Activated CD4-positive, alpha-beta T cell treated with anti-CD3 and anti-CD28 coated beads, Interleukin-2, amount 10 ng/mL, durations not matched to agents 7 days and 5 days (primary cell): ENCODE measurements around the gene EVX1. TPM values are rescaled to one million over a fixed set of nuclear protein-coding genes. Genes with fewer than 3 reads are reported as not detected.

ENCODE experiments used
- CTCF ChIA-PET: fragments of 350-600 bp; sonication (Branson Sonifier 250); formaldehyde crosslinking; loops from one replicate; lab custom pipeline; 2021; ENCODE audit warnings: antibody characterized with exemption; lab: Charles Lee
- POLR2A ChIA-PET: fragments of 350-600 bp; sonication (Branson Sonifier 250); formaldehyde crosslinking; loops from one replicate; lab custom pipeline; 2021; ENCODE audit warnings: antibody characterized with exemption; lab: Charles Lee
- DNase-seq: peaks from one replicate; pipeline ENCODE4 v3.0.0-alpha.2; 2020
- H3K27ac Mint-ChIP-seq: one replicate; pipeline ENCODE4 v1.8.0; 2021; ENCODE audit warnings: mild to moderate bottlenecking, moderate library complexity, mixed read lengths
- H3K27me3 Mint-ChIP-seq: one replicate; pipeline ENCODE4 v1.8.0; 2021; ENCODE audit warnings: mixed read lengths
- H3K36me3 Mint-ChIP-seq: one replicate; pipeline ENCODE4 v1.8.0; 2021; ENCODE audit warnings: low read depth, mixed read lengths
- H3K4me1 Mint-ChIP-seq: one replicate; pipeline ENCODE4 v1.8.0; 2021; ENCODE audit warnings: mixed read lengths
- H3K4me3 Mint-ChIP-seq: one replicate; pipeline ENCODE4 v1.8.0; 2021; ENCODE audit warnings: mild to moderate bottlenecking, moderate library complexity, mixed read lengths
- H3K9me3 Mint-ChIP-seq: one replicate; pipeline ENCODE4 v1.8.0; 2021; ENCODE audit warnings: mixed read lengths
- total RNA-seq, 2 experiments: library from RNA; stranded (reverse); gene quantifications; one replicate each; pipeline ENCODE4 v1.2.3, GENCODE V29; 2021

The EVX1 gene
- not detected for total RNA-seq

DNA sequence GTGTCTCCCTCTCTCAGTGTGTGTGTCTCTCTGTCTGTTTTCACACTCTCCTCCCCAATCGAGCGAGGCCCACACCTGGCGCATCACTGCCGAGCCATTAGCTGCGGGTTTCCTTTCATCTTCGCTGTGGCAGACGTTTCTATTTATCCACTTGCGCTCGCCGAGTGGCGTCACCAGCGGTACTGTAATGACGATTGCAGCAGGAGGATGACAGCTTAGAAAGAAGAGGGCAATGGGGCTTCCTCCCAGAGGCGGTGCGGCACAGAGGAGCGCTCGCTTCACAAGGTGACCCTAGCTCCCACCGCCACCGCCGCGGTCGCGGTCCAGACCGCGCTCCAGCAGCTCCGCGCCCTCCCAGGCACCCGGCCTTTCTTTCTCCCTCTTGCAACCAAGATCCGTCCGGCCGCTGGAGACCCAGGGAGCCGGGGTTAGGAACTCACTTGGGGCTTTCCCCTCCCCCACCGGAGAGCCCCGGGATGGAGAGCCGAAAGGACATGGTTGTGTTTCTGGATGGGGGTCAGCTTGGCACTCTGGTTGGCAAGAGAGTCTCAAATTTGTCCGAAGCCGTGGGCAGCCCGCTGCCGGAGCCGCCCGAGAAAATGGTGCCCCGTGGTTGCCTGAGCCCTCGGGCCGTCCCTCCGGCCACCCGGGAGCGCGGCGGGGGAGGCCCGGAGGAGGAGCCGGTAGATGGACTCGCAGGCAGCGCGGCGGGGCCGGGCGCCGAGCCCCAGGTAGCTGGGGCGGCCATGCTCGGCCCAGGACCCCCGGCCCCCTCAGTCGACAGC is at the start of gene EVX1:
Gene EVX1 (plus strand): TSS at position 248 of the 785 bp plus-strand sequence. CDS start 229 bp downstream, at position 477.
- POLR2A ChIA-PET: no interaction called here
- peak within 1 kb of the TSS; percentile 43 for H3K4me3 Mint-ChIP-seq
- CTCF ChIA-PET: interaction anchor here (0.6 to 1.9 kb wide), 9 partner anchors 10 to 148 kb away, joined by 3 to 6 read pairs (median 3); partner anchors contain the start of genes HOXA13 and HOXA9
- no peak within 1 kb of the TSS for H3K27ac Mint-ChIP-seq
- peaks cover 8% of the 10 kb centered on the region for H3K4me1 Mint-ChIP-seq
- H3K9me3 Mint-ChIP-seq: no peaks in the 10 kb centered on the region
- no peak for DNase-seq
- H3K36me3 Mint-ChIP-seq: peaks cover 4% of the 10 kb centered on the region
- H3K27me3 Mint-ChIP-seq: peaks cover 90% of the 10 kb centered on the region

DNA sequence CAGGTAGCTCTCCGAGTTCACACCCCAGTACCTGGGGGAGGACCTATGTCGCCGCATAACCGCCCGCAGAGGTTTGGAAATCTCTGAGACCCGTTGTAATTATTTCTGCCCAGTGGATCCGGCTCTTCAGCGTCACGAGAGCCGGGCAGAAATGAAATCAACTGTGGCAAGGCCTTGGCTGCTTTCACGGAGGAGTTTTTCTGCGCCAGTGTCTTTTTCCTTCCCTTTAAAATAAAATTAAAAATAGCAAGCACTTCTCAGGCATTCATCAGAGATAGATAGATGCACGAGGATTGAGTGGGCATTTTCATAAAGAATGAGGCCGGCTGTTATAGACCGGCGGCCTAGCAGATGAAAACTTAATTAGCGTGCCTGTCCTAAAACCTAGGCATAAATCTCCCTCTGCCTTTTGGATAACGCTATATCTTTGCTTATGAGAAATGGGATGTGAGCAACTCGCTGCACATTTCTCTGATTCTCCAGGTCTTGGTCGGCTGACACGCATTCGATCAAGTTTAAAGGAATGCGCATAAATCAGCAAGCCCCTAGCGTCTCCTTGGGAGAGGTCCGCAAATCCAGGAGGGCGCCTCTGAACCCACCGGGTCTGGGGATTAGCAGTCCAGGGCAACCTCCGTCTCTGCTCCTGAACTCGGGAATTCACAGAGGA is 49.1 kb upstream of the EVX1 start:
- Mint-ChIP-seq H3K27me3 (peaks cover 88% of the 10 kb centered on the region), H3K27ac (no peak overlapping the region), H3K4me1 (peaks cover 20% of the 10 kb centered on the region), H3K4me3 (no peak overlapping the region), H3K9me3 (no peaks in the 10 kb centered on the region), H3K36me3 (peaks cover 5% of the 10 kb centered on the region)
- CTCF ChIA-PET: interaction anchor here (2.3 kb wide), 1 partner anchor 32 kb away, joined by 8 read pairs; no protein-coding TSS in a partner anchor
- no peak for DNase-seq
- POLR2A ChIA-PET: no interaction called here

DNA sequence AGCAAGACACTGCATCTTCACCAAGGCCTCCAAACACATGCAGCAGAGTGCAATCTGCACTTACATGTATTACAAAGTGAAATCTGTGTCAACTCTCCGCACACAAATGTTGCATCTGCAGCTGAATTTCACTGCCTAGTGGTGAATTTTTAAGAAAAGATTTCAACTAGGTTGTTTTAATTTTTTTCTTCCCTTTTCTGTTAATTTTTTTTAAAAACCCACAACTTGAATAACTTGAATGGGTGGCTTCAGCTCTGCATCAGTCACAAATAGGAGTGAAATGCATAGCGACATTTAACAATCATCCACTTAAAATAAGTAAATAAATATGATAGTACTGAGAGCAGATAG is 48.6 kb upstream of the EVX1 start:
- Mint-ChIP-seq H3K36me3 (peaks cover 2% of the 10 kb centered on the region), H3K9me3 (no peaks in the 10 kb centered on the region), H3K4me1 (peaks cover 16% of the 10 kb centered on the region), H3K27me3 (peaks cover 89% of the 10 kb centered on the region), H3K4me3 (no peak overlapping the region), H3K27ac (no peak overlapping the region)
- no peak for DNase-seq
- CTCF ChIA-PET: interaction anchor here (1.2 kb wide), 1 partner anchor 40 kb away, joined by 3 read pairs; no protein-coding TSS in a partner anchor
- POLR2A ChIA-PET: no interaction called here

- no peak overlapping the region for H3K27ac Mint-ChIP-seq
- H3K4me1 Mint-ChIP-seq: peaks cover 9% of the 10 kb centered on the region
- POLR2A ChIA-PET: no interaction called here
- CTCF ChIA-PET: interaction anchor here (1.2 to 2.5 kb wide), 4 partner anchors 9 to 725 kb away, joined by 3 to 18 read pairs (median 4); partner anchors contain the start of gene HOXA11
- no peaks in the 10 kb centered on the region for H3K9me3 Mint-ChIP-seq
- no peaks in the 10 kb centered on the region for H3K36me3 Mint-ChIP-seq
- peaks cover 86% of the 10 kb centered on the region for H3K27me3 Mint-ChIP-seq
- no peak for DNase-seq
- H3K4me3 Mint-ChIP-seq: no peak overlapping the region
Measured at GRCh38 chr7:27194686-27195379, 47.8 kb upstream of the EVX1 start.

DNA sequence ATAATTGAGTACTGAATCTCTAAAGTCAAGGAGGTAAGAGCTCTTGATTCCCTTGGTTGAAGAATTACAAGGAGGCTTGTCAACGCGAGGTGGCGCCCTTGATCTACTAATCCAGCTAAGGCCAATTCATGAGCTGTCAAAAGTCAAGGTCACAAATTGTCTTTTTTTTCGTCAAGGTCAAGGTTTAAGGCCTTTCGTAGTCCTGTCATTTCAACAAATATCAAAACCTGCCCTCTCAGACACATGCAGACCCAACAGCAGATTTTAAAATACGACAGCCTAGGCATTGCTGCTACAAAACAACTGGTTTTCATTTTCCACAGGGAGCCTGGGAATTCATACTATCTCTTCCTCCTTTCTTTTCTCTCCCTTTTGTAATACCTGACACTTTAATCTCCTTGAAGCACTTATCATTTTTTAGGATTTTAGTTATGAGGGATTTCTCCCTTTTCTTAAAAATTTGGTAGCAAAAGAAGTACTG is 46.3 kb upstream of the EVX1 start:
- ChIA-PET POLR2A (interaction anchor here (0.7 kb wide), 1 partner anchor 10 kb away, joined by 3 read pairs; no protein-coding TSS in a partner anchor), CTCF (interaction anchor here (0.5 to 2.5 kb wide), 16 partner anchors 8 to 825 kb away, joined by 3 to 18 read pairs (median 3); partner anchors contain the start of genes EVX1, HOXA11 and HOXA3)
- Mint-ChIP-seq H3K27me3 (peaks cover 84% of the 10 kb centered on the region), H3K4me3 (no peak overlapping the region), H3K4me1 (peaks cover 16% of the 10 kb centered on the region), H3K36me3 (no peaks in the 10 kb centered on the region), H3K9me3 (no peaks in the 10 kb centered on the region), H3K27ac (no peak overlapping the region)
- DNase-seq: peak; percentile 86

DNA sequence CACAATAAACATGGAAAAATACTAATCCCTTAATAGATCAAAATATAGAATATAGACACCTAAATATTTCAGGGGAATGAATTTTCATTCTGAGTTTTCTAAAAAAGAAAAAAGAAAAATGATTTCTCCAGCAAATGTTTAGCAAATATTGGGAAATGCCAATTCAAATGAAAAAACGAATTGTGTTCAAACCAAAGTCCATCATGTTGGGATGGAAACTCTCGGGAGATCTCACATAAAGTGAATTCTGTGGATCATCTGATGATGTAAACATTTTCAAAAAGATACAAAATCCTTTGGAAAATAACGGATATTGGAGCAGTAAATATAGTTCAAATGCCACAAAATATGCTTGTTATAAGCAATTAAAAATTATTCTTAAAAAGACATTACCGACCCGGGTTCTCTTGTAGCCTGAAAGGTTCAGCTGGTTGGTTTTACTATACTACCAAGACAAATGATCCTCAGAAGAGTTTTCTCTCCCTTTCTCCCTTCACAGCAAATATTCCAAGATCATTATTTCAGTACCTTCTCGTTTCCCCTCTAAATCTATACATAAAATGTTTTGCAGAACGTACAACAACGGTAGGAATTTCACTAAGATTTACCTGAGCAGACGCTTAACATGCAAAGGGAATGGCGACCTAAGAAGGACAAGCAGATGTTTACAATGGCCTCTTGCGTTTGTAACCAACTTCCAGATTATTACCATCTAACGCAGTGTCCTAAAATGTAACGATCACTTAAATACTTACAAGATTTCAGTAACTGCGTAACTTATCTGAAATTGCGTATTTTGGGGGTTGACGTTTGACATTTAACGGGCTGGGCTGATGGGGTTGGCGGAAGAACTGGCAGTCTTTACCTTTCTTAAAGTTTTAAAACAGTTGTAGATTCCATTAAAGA is 45.2 kb upstream of the EVX1 start:
- no peak for DNase-seq
- Mint-ChIP-seq H3K4me3 (no peak overlapping the region), H3K9me3 (no peaks in the 10 kb centered on the region), H3K4me1 (peaks cover 16% of the 10 kb centered on the region), H3K27ac (peak overlapping the region; percentile 4), H3K27me3 (peaks cover 84% of the 10 kb centered on the region), H3K36me3 (no peaks in the 10 kb centered on the region)
- ChIA-PET POLR2A (no interaction called here), CTCF (interaction anchor here (0.9 to 2.1 kb wide), 2 partner anchors 13 to 42 kb away, joined by 3 to 9 read pairs; no protein-coding TSS in a partner anchor)

- no peak for DNase-seq
- peaks cover 86% of the 10 kb centered on the region for H3K27me3 Mint-ChIP-seq
- peaks cover 16% of the 10 kb centered on the region for H3K4me1 Mint-ChIP-seq
- H3K27ac Mint-ChIP-seq: no peak overlapping the region
- H3K36me3 Mint-ChIP-seq: no peaks in the 10 kb centered on the region
- no peaks in the 10 kb centered on the region for H3K9me3 Mint-ChIP-seq
- POLR2A ChIA-PET: no interaction called here
- CTCF ChIA-PET: interaction anchor here (0.6 to 2.1 kb wide), 6 partner anchors 11 to 882 kb away, joined by 3 to 9 read pairs (median 5); no protein-coding TSS in a partner anchor
- H3K4me3 Mint-ChIP-seq: peak overlapping the region; percentile 4
Measured at GRCh38 chr7:27198138-27198841, 44.3 kb upstream of the EVX1 start.

DNA sequence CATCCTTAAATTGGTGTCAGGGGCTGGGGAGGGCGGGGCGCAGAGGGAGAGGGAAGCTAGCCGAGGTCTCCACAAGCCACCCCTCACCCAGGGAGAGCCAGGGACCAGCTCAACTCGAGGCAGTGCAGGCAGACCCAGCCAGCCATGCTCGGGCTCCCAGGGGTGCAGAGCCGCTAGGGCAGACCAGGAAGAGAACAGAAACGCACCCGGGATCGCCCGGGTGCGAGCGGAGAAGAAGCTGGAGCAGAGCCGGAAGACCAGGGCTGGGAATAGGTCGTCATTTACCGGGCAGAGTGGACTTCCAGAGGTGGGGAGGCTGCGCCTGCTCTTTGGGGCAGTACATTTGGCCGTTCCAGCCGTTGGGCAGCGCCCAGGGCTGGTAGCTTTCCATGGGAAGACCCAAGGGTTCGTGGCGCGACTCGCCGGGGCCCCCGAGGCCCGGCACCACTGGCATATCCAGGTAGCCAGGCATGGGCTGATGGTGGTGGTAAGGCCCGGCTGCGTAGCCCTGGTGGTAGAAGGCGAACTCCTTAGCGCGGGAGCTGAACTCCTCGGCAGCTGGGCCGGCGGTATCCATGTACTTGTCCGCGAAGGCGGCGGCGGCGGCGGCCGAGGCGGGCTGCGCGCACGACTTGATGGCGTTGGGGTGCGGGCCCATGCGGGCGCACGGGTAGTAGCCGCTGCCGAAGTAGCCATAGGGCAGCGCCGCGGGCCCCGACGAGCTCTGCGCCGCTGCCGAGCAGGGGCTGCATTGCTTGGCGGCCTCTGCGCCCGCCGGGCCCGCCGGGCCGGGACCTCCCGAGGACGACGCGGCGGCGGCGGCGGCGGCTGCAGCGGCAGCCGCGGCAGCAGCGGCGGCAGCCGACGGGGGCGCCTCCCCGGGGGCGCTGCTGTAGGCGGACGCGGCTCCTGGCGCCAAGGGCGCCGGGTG is 43.5 kb upstream of the EVX1 start:
- ChIA-PET CTCF (interaction anchor here (0.6 to 2.1 kb wide), 9 partner anchors 11 to 881 kb away, joined by 3 to 9 read pairs (median 4); partner anchors contain the start of gene EVX1), POLR2A (no interaction called here)
- no peak for DNase-seq
- peak overlapping the region; percentile 60 for H3K4me3 Mint-ChIP-seq
- no peaks in the 10 kb centered on the region for H3K9me3 Mint-ChIP-seq
- peaks cover 86% of the 10 kb centered on the region for H3K27me3 Mint-ChIP-seq
- peaks cover 2% of the 10 kb centered on the region for H3K36me3 Mint-ChIP-seq
- peaks cover 19% of the 10 kb centered on the region for H3K4me1 Mint-ChIP-seq
- H3K27ac Mint-ChIP-seq: peak overlapping the region; percentile 62

DNA sequence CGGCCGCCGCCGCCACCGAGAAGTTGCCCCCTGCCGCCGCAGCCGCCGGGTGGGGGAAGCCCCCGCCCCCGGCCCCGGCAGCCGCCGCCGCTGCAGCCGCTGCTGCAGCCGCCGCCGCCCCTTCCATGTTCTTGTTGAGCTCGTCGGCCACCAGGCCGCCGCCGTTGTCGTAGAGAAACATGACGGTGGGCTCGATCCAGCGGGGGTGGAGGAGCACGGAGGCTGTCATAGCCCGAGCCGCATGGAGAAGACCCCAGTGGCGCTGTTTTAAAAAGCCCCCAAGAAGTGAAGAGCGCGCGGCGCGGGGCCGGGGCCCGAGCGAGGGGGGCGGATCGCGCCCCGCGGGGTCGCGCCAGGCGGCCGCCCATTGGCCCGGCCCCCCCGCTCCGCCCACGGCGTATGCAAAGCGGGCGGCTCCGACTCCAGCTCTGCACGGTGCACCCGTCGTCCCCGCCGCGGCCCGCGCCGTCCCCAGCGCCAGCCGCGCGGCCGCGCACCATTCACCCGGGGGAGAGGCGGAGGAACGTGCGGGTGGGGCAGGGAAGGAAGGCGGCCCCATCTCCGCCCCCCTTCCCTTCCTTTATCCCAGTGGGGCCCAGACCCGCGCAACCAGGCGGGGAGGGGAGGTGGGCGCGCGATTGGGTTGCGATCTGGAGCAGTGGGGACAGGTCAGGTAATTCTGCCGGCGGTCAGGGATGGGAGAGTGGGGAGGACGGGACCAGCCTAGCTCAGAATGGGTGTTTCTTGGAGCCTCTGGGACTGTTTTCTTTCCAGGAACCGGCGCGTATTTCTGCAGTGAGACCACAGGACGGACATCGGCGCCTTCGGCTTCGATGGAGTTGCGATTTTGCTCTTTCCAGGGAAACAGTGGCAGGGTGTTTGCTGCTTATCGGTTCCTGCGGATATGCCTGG is 42.5 kb upstream of the EVX1 start, which contains the start of gene HOXA13:
Gene HOXA13 (minus strand): TSS at position 243 of the 912 bp plus-strand sequence. CDS start 14 bp downstream, at position 229.
- Mint-ChIP-seq H3K4me1 (peaks cover 19% of the 10 kb centered on the region), H3K27me3 (peaks cover 86% of the 10 kb centered on the region), H3K27ac (peak within 1 kb of the TSS; percentile 62), H3K4me3 (peak within 1 kb of the TSS; percentile 60), H3K9me3 (no peaks in the 10 kb centered on the region), H3K36me3 (peaks cover 2% of the 10 kb centered on the region)
- ChIA-PET POLR2A (interaction anchor here (0.6 kb wide), 1 partner anchor 896 kb away, joined by 4 read pairs; no protein-coding TSS in a partner anchor), CTCF (interaction anchor here (1.0 to 2.1 kb wide), 7 partner anchors 13 to 49 kb away, joined by 3 to 9 read pairs (median 4); partner anchors contain the start of gene EVX1)
- DNase-seq: no peak
